Ovary (tissue), 3 donors: Measurements from ENCODE around the gene ADNP.

Experiments
- EP300 ChIP-seq: sonication (generic); formaldehyde crosslinking; IDR thresholded peaks from one replicate; pipeline ENCODE4 v1.6.1; 2017; ENCODE audit warnings: antibody characterized with exemption
- POLR2A ChIP-seq: fragments of 450-650 bp; IDR thresholded peaks from one replicate; pipeline ENCODE4 v1.6.1; 2017; ENCODE audit warnings: antibody characterized with exemption, mild to moderate bottlenecking, moderate library complexity
- TF ChIP-seq, protein P1 (sequence below), 3 donors: fragments of 450-650 bp in 2 of 3; fragments of 200-600 bp in 1 of 3; IDR thresholded peaks; one replicate each; pipeline versions ENCODE4 v1.5.1 to v1.8.0; 2016 to 2022; ENCODE audit warnings: antibody characterized with exemption in 3 of 3, mild to moderate bottlenecking in 1 of 3
- donor health status: DM: no; HTN: no; CAD: no.

- TF ChIP-seq, protein P1, sequence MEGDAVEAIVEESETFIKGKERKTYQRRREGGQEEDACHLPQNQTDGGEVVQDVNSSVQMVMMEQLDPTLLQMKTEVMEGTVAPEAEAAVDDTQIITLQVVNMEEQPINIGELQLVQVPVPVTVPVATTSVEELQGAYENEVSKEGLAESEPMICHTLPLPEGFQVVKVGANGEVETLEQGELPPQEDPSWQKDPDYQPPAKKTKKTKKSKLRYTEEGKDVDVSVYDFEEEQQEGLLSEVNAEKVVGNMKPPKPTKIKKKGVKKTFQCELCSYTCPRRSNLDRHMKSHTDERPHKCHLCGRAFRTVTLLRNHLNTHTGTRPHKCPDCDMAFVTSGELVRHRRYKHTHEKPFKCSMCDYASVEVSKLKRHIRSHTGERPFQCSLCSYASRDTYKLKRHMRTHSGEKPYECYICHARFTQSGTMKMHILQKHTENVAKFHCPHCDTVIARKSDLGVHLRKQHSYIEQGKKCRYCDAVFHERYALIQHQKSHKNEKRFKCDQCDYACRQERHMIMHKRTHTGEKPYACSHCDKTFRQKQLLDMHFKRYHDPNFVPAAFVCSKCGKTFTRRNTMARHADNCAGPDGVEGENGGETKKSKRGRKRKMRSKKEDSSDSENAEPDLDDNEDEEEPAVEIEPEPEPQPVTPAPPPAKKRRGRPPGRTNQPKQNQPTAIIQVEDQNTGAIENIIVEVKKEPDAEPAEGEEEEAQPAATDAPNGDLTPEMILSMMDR (IDR thresholded peaks at IDR 0.05): no peak
- TF ChIP-seq POLR2A: no peak
- no peak for TF ChIP-seq EP300
Observed at GRCh38 chr20:50856475-50857041, 74.7 kb downstream of the ADNP start.
